ENCODE data around the gene SLC22A12. TPM values are rescaled to one million over a fixed set of nuclear protein-coding genes. Genes with fewer than 3 reads are reported as not detected.

Gene SLC22A12
- total and polyA plus RNA-seq, 2 of the 8 experiments (the other 6 are each of a cell fraction or from before 2014, with no cell fraction given) = not detected

- TF ChIP-seq, protein P1, sequence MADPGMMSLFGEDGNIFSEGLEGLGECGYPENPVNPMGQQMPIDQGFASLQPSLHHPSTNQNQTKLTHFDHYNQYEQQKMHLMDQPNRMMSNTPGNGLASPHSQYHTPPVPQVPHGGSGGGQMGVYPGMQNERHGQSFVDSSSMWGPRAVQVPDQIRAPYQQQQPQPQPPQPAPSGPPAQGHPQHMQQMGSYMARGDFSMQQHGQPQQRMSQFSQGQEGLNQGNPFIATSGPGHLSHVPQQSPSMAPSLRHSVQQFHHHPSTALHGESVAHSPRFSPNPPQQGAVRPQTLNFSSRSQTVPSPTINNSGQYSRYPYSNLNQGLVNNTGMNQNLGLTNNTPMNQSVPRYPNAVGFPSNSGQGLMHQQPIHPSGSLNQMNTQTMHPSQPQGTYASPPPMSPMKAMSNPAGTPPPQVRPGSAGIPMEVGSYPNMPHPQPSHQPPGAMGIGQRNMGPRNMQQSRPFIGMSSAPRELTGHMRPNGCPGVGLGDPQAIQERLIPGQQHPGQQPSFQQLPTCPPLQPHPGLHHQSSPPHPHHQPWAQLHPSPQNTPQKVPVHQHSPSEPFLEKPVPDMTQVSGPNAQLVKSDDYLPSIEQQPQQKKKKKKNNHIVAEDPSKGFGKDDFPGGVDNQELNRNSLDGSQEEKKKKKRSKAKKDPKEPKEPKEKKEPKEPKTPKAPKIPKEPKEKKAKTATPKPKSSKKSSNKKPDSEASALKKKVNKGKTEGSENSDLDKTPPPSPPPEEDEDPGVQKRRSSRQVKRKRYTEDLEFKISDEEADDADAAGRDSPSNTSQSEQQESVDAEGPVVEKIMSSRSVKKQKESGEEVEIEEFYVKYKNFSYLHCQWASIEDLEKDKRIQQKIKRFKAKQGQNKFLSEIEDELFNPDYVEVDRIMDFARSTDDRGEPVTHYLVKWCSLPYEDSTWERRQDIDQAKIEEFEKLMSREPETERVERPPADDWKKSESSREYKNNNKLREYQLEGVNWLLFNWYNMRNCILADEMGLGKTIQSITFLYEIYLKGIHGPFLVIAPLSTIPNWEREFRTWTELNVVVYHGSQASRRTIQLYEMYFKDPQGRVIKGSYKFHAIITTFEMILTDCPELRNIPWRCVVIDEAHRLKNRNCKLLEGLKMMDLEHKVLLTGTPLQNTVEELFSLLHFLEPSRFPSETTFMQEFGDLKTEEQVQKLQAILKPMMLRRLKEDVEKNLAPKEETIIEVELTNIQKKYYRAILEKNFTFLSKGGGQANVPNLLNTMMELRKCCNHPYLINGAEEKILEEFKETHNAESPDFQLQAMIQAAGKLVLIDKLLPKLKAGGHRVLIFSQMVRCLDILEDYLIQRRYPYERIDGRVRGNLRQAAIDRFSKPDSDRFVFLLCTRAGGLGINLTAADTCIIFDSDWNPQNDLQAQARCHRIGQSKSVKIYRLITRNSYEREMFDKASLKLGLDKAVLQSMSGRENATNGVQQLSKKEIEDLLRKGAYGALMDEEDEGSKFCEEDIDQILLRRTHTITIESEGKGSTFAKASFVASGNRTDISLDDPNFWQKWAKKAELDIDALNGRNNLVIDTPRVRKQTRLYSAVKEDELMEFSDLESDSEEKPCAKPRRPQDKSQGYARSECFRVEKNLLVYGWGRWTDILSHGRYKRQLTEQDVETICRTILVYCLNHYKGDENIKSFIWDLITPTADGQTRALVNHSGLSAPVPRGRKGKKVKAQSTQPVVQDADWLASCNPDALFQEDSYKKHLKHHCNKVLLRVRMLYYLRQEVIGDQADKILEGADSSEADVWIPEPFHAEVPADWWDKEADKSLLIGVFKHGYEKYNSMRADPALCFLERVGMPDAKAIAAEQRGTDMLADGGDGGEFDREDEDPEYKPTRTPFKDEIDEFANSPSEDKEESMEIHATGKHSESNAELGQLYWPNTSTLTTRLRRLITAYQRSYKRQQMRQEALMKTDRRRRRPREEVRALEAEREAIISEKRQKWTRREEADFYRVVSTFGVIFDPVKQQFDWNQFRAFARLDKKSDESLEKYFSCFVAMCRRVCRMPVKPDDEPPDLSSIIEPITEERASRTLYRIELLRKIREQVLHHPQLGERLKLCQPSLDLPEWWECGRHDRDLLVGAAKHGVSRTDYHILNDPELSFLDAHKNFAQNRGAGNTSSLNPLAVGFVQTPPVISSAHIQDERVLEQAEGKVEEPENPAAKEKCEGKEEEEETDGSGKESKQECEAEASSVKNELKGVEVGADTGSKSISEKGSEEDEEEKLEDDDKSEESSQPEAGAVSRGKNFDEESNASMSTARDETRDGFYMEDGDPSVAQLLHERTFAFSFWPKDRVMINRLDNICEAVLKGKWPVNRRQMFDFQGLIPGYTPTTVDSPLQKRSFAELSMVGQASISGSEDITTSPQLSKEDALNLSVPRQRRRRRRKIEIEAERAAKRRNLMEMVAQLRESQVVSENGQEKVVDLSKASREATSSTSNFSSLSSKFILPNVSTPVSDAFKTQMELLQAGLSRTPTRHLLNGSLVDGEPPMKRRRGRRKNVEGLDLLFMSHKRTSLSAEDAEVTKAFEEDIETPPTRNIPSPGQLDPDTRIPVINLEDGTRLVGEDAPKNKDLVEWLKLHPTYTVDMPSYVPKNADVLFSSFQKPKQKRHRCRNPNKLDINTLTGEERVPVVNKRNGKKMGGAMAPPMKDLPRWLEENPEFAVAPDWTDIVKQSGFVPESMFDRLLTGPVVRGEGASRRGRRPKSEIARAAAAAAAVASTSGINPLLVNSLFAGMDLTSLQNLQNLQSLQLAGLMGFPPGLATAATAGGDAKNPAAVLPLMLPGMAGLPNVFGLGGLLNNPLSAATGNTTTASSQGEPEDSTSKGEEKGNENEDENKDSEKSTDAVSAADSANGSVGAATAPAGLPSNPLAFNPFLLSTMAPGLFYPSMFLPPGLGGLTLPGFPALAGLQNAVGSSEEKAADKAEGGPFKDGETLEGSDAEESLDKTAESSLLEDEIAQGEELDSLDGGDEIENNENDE (IDR thresholded peaks at IDR 0.05; ENCODE audit: insufficient replicate concordance, low read length) = no peak
- TF ChIP-seq EGR1 (IDR thresholded peaks at IDR 0.05; ENCODE audit: borderline replicate concordance, low read depth, low read length) = no peak
- TF ChIP-seq, protein P2, sequence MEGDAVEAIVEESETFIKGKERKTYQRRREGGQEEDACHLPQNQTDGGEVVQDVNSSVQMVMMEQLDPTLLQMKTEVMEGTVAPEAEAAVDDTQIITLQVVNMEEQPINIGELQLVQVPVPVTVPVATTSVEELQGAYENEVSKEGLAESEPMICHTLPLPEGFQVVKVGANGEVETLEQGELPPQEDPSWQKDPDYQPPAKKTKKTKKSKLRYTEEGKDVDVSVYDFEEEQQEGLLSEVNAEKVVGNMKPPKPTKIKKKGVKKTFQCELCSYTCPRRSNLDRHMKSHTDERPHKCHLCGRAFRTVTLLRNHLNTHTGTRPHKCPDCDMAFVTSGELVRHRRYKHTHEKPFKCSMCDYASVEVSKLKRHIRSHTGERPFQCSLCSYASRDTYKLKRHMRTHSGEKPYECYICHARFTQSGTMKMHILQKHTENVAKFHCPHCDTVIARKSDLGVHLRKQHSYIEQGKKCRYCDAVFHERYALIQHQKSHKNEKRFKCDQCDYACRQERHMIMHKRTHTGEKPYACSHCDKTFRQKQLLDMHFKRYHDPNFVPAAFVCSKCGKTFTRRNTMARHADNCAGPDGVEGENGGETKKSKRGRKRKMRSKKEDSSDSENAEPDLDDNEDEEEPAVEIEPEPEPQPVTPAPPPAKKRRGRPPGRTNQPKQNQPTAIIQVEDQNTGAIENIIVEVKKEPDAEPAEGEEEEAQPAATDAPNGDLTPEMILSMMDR (IDR thresholded peaks at IDR 0.05; ENCODE audit: control extremely low read depth in 1 of 3, insufficient read depth in 1 of 3, low read depth in 1 of 3, low read length in 3 of 3) = no peak
- no peak for TF ChIP-seq TAF1 (IDR thresholded peaks at IDR 0.05; ENCODE audit: low read depth, low read length)
- no peak for TF ChIP-seq PHF8 (conservative IDR thresholded peaks at IDR 0.05; ENCODE audit: low read depth, low read length)
Observed at GRCh38 chr11:64633555-64634159, 42.6 kb downstream of the SLC22A12 start (continued).

Measured in H1 (cell line).